GM23248 (cell line): ENCODE results near the gene CEP170. TPM values are rescaled to one million over a fixed set of nuclear protein-coding genes. Genes with fewer than 3 reads are reported as not detected.
"Not testable (repeated sequence)": the region's sequence is repeated elsewhere in the genome, so short reads cannot be mapped to it uniquely, and the experiment has no call there.

Source experiments
- DNase-seq: peaks from one replicate; pipeline ENCODE4 v3.0.0-alpha.2; 2015
- H2AFZ ChIP-seq: fragments of 200-600 bp; sonication (generic); 2 replicates; pipeline ENCODE4 v1.6.1; 2016; ENCODE audit warnings: antibody characterized with exemption
- H3F3A ChIP-seq: fragments of 200-600 bp; sonication (generic); 2 replicates; pipeline ENCODE4 v1.6.1; 2016; ENCODE audit warnings: mild to moderate bottlenecking, antibody characterized with exemption, mixed run types; ENCODE audit not compliant: insufficient read depth
- H3K27ac ChIP-seq: fragments of 200-600 bp; sonication (generic); 2 replicates; pipeline ENCODE4 v1.5.1; 2016; ENCODE audit warnings: mild to moderate bottlenecking
- H3K27me3 ChIP-seq: fragments of 200-600 bp; sonication (generic); replicated peaks from 2 replicates; pipeline ENCODE4 v1.6.1; 2016; ENCODE audit warnings: mild to moderate bottlenecking; ENCODE audit not compliant: insufficient read depth
- H3K36me3 ChIP-seq: fragments of 200-600 bp; sonication (generic); 2 replicates; pipeline ENCODE4 v1.6.1; 2016; ENCODE audit warnings: low read depth, mild to moderate bottlenecking
- H3K4me1 ChIP-seq: fragments of 200-600 bp; sonication (generic); 2 replicates; pipeline ENCODE4 v1.6.1; 2016; ENCODE audit warnings: mild to moderate bottlenecking; ENCODE audit not compliant: insufficient read depth
- H3K4me2 ChIP-seq: fragments of 200-600 bp; sonication (generic); one replicate; pipeline ENCODE4 v1.6.1; 2016; ENCODE audit warnings: mild to moderate bottlenecking; ENCODE audit not compliant: unreplicated experiment
- H3K4me3 ChIP-seq: fragments of 200-600 bp; sonication (generic); 2 replicates; pipeline ENCODE4 v1.5.1; 2016; ENCODE audit warnings: mild to moderate bottlenecking
- H3K79me2 ChIP-seq: fragments of 200-600 bp; sonication (generic); 2 replicates; pipeline ENCODE4 v1.6.1; 2016; ENCODE audit warnings: mild to moderate bottlenecking; ENCODE audit not compliant: insufficient read depth
- H3K9ac ChIP-seq: fragments of 200-600 bp; sonication (generic); 2 replicates; pipeline ENCODE4 v1.6.1; 2016; ENCODE audit warnings: mild to moderate bottlenecking
- H3K9me2 ChIP-seq: fragments of 200-600 bp; sonication (generic); 2 replicates; pipeline ENCODE4 v1.6.1; 2016; ENCODE audit warnings: mixed run types, mild to moderate bottlenecking, moderate library complexity; ENCODE audit not compliant: insufficient read depth
- H3K9me3 ChIP-seq: fragments of 200-600 bp; sonication (generic); one replicate; pipeline ENCODE4 v1.6.1; 2017; ENCODE audit warnings: low read depth
- H4K20me1 ChIP-seq: fragments of 200-600 bp; sonication (generic); 2 replicates; pipeline ENCODE4 v1.6.0; 2016; ENCODE audit not compliant: insufficient read depth
- EZH2 ChIP-seq: fragments of 200-600 bp; sonication (generic); IDR thresholded peaks from 2 replicates; pipeline ENCODE4 v1.6.1; 2018; ENCODE audit warnings: antibody characterized with exemption, mild to moderate bottlenecking; ENCODE audit not compliant: insufficient read depth, poor library complexity, severe bottlenecking
- EZH2phosphoT487 ChIP-seq: fragments of 200-600 bp; sonication (generic); IDR thresholded peaks from 2 replicates; pipeline ENCODE4 v1.6.1; 2018; ENCODE audit warnings: antibody characterized with exemption, moderate library complexity, mild to moderate bottlenecking, low read depth; ENCODE audit not compliant: insufficient read depth
- WGBS, 2 experiments: methylation state at CpG; one replicate each; pipeline ENCODE4 v1.1.6; 2015 to 2017; ENCODE audit warnings: low lambda C conversion rate in 2 of 2, low coverage in 1 of 2; ENCODE audit errors: missing lambda C conversion rate in 2 of 2; 5-methylcytosine and 5-hydroxymethylcytosine counted together
- in situ Hi-C: fragments of 300-500 bp; cut with MboI; formaldehyde crosslinking; loops from 2 replicates; pipeline ENCODE4 v1.15.0; 2020
- polyA plus RNA-seq: library from polyadenylated mRNA; unstranded; fragments of >200 nt; fragmentation: Nextera tagmentation; extraction: Ambion mirVana; gene quantifications from 2 replicates; pipeline ENCODE4 v1.2.1, GENCODE V29; 2016
- total RNA-seq: library from RNA; depleted of rRNA; stranded (reverse); fragments of >200 nt; shearing (Covaris generic); gene quantifications from 2 replicates; pipeline ENCODE4 v1.2.3, GENCODE V29; 2014

The CEP170 gene
- total and polyA plus RNA-seq, 2 experiments from 2014 or later = 55.4 to 81.0 TPM

DNA sequence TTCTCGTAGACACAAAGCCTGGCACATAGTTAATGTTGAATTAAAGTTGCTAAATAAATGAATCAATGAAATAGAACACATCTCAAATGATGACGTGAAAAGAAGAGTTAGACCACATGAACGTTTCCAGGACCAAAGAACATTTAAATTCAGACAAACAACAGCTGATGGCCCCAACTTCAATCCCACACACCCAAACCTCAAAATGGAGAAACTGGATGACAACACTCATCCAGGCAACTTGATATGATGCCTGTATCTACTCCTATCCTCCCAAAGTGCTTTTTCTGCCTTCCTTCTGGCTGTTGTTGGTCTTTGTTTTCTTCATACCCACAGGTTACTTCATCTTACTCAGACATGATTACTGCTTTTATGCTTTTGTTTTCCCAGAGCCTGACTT lies 71.9 kb downstream of the CEP170 start:
- H3K9me3 ChIP-seq, H3K9me2 ChIP-seq, H3K4me1 ChIP-seq, DNase-seq, H3K9ac ChIP-seq, H2AFZ ChIP-seq, H3K4me3 ChIP-seq, in situ Hi-C loops, H4K20me1 ChIP-seq, H3K4me2 ChIP-seq, H3F3A ChIP-seq, H3K27me3 ChIP-seq: not testable (repeated sequence)
- 69 to 73% methylated on average over 3 of the region's 3 CpGs for WGBS, 2 experiments
- peaks cover 23% of the 10 kb centered on the region; the same call in 1 of the 2 replicates for H3K36me3 ChIP-seq
- peak overlapping the region; percentile 12; the same call in 1 of the 2 replicates for H3K27ac ChIP-seq
- H3K79me2 ChIP-seq = peaks cover 88% of the 10 kb centered on the region

DNA sequence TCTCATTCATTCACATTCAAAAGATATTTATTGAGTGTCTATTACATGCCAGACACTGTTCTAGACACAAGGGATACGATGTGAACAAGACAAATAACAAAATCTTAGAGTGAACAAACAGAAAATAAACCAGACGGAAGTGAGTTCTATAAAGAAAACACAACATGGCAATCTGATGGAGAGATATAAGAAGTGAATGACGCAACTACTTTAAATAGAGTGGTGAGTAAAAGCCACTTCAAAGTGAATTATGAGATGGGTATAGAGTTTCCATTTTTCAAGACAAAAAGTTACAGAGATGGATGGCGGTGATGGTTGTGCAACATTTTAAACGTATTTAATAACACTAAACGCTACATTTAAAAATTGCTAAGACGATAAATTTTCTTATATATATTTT lies 75.4 kb downstream of the CEP170 start:
- H3K36me3 ChIP-seq = peaks cover 9% of the 10 kb centered on the region; the same call in 1 of the 2 replicates
- in situ Hi-C loops = no loop called here
- no peak for TF ChIP-seq EZH2phosphoT487
- no peak for TF ChIP-seq EZH2
- H3K9me2 ChIP-seq = no peaks in the 10 kb centered on the region
- no peaks in the 10 kb centered on the region for H3K9me3 ChIP-seq
- no peaks in the 10 kb centered on the region for H3K27me3 ChIP-seq
- H3K4me3 ChIP-seq = no peak overlapping the region
- 0 out of 2 replicates have a peak, but pooled peaks cover 5% of the 10 kb centered on the region for H3F3A ChIP-seq
- H3K79me2 ChIP-seq = peaks cover 88% of the 10 kb centered on the region
- no peak overlapping the region for H3K27ac ChIP-seq
- peak; percentile 1 for DNase-seq
- no peaks in the 10 kb centered on the region for H4K20me1 ChIP-seq
- 88 to 89% methylated on average over 7 of the region's 7 CpGs for WGBS, 2 experiments
- H2AFZ ChIP-seq = no peak overlapping the region
- H3K4me1 ChIP-seq = no peaks in the 10 kb centered on the region
- no peak overlapping the region for H3K4me2 ChIP-seq
- H3K9ac ChIP-seq = no peak overlapping the region

DNA sequence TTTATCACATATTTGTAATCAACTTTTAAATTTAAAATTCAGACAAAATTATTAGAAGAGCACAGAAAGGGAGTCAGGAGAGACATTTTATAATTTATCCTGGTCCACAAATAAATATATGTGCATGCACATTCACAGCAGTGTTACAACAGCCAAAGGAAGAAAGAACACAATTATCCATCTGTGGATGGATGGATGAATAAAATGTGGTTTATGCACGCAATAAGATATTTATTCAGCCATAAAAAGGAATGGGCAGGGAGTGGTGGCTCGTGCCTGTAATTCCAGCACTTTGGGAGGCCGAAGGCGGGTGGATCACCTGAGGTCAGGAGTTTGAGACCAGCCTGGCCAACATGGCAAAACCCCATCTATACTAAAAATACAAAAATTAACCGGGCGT lies 77.3 kb downstream of the CEP170 start:
- in situ Hi-C loops, DNase-seq, H3K4me1 ChIP-seq, H3K36me3 ChIP-seq, H2AFZ ChIP-seq, H3K4me2 ChIP-seq, H3K27ac ChIP-seq, H4K20me1 ChIP-seq, H3F3A ChIP-seq, H3K9ac ChIP-seq, H3K4me3 ChIP-seq, H3K27me3 ChIP-seq, H3K9me3 ChIP-seq, H3K9me2 ChIP-seq: not testable (repeated sequence)
- H3K79me2 ChIP-seq = peaks cover 86% of the 10 kb centered on the region
- WGBS, 2 experiments = 98% methylated on average over 6 of the region's 6 CpGs

DNA sequence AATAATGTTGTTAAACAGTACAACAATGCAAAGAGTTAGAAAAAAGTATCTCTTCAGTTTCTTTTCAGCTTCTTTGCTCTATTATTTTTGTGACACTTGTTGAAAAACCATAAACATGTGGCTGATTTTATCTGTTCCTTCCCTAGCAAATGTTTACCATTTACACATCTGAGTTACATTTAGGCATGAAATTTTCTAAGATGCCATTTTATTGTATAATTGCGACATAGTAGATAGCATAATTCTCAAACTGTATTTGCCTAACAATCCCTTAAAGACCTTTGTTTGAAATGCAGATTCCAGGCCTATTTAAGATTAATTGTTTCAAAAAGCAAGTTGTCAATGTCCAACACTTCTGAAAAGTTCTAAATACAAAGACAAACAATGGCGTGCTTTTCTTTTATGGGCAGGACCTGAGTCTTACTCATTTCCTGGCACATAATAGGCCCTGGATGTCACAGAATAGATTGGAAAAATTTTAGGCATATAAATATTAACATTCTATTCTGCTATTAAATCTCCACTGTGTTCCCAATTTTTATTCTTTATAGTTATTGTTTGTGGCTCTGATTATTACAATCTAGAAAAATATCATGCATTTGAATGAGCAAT lies 81.2 kb downstream of the CEP170 start:
- H3F3A ChIP-seq, H3K9ac ChIP-seq, H2AFZ ChIP-seq, H3K9me2 ChIP-seq, H3K4me3 ChIP-seq, H3K4me2 ChIP-seq, H3K36me3 ChIP-seq, H4K20me1 ChIP-seq, H3K27me3 ChIP-seq, H3K4me1 ChIP-seq, H3K27ac ChIP-seq, H3K9me3 ChIP-seq, in situ Hi-C loops: not testable (repeated sequence)
- DNase-seq = peak; percentile 2
- peaks cover 74% of the 10 kb centered on the region for H3K79me2 ChIP-seq
- 79 to 85% methylated on average over 2 of the region's 2 CpGs for WGBS, 2 experiments

DNA sequence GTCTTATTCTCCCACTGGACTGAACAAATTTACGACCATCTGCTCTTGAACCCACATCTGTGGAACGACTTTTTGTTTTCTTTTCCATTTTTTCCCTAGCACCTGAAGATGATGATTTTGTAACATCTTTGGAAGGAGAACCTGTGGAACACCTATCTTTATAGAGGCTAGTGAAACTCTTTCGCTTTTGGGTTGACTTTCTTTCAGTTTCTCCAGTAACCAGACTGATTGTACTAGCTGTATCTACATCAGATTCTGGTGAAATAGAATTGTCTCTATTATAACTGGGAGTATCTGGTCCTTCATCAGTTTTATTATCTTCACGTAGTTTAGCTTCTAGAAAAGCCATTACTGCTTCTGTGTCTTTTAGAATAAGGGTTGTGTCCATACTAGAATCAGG lies 90.2 kb downstream of the CEP170 start:
- WGBS, 2 experiments = 91 to 94% methylated on average over 4 of the region's 4 CpGs
- H3K27ac ChIP-seq, H3K9me3 ChIP-seq, DNase-seq, H3K27me3 ChIP-seq, H3F3A ChIP-seq, H2AFZ ChIP-seq, H3K4me2 ChIP-seq, in situ Hi-C loops, H3K4me1 ChIP-seq, H3K9ac ChIP-seq, H3K4me3 ChIP-seq, H3K9me2 ChIP-seq, H4K20me1 ChIP-seq: not testable (repeated sequence)
- peaks cover 39% of the 10 kb centered on the region for H3K79me2 ChIP-seq
- H3K36me3 ChIP-seq = peaks cover 12% of the 10 kb centered on the region

DNA sequence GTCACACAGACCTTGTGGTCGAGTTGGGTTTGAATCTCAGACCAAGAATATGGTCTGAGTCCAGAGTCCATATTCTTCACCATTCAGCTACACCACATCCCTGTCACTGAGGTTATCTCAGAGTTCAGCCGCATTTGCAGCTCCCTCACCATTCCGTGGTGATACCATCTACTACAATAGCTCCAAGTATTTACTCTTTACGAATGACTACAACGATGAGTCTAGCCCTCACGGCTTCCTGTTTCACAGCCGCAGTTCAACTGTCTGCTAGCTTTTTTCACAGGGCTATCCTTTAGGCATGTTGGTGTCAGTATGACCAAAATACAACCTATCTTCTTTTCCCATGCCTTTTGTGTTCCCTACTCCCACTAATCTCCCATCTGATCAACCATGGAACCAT lies 104.2 kb downstream of the CEP170 start:
- H3K27ac ChIP-seq, H3F3A ChIP-seq, H3K4me2 ChIP-seq, H3K9me2 ChIP-seq, H3K4me1 ChIP-seq, H3K4me3 ChIP-seq, H4K20me1 ChIP-seq, in situ Hi-C loops, H2AFZ ChIP-seq, DNase-seq, H3K9ac ChIP-seq, H3K27me3 ChIP-seq, H3K9me3 ChIP-seq: not testable (repeated sequence)
- Histone ChIP-seq H3K36me3 (peaks cover 30% of the 10 kb centered on the region), H3K79me2 (peaks cover 46% of the 10 kb centered on the region)
- 89 to 95% methylated on average over 7 of the region's 7 CpGs for WGBS, 2 experiments

DNA sequence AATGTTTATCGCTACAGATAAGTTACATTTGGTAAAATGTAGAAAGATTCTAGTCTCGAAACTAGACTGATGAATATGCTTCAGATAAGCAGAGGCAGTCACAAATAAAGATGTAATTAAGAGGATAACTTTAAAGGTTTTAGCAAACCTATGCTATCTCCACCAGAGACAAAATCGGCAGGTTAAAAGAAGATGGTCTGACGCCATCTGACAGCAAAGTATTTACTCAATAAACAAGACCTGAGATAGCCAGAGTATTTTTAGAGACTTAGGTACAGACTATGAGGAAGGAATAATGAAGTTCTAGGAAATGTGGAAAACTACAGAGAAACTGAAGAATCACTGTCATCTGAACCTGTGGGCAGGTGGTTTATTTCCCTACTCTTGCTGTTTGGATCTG lies 106.0 kb downstream of the CEP170 start:
- 99% methylated on average over 4 of the region's 4 CpGs for WGBS, 2 experiments

More for the DNA sequence above, 106.0 kb downstream of the CEP170 start:
- H3K9me2 ChIP-seq, H3K9me3 ChIP-seq, H3K9ac ChIP-seq, H2AFZ ChIP-seq, H3K27me3 ChIP-seq, H3K4me3 ChIP-seq, H3K27ac ChIP-seq, H3K4me2 ChIP-seq, H3F3A ChIP-seq, in situ Hi-C loops, H4K20me1 ChIP-seq, H3K4me1 ChIP-seq, DNase-seq: not testable (repeated sequence)
- Histone ChIP-seq H3K36me3 (peaks cover 19% of the 10 kb centered on the region), H3K79me2 (peaks cover 41% of the 10 kb centered on the region)
